Heart right ventricle (tissue), 16 donors: Measurements from ENCODE around the gene NUP214. TPM values are rescaled to one million over a fixed set of nuclear protein-coding genes. Genes with fewer than 3 reads are reported as not detected.

ENCODE experiments used
- ATAC-seq, 8 donors: fragments of 200-7000 bp; cut with Tn5 transposase; one replicate each; pipeline ENCODE4 v1.9.1; 2020; ENCODE audit warnings: mild to moderate bottlenecking in 8 of 8, moderate library complexity in 8 of 8, moderate number of reproducible peaks in 1 of 8
- DNase-seq, 2 donors: peaks; one replicate each; pipeline ENCODE4 v3.0.0-alpha.2; 2020
- H3K27ac ChIP-seq, 10 donors: fragments of 200-600 bp; sonication (generic) in 2 of 10; one replicate each; pipeline versions ENCODE4 v1.5.0 to v1.8.0; 2020 to 2022; ENCODE audit warnings: mild to moderate bottlenecking in 3 of 10
- H3K27me3 ChIP-seq, 7 donors: fragments of 200-600 bp; one replicate each; pipeline ENCODE4 v1.8.0; 2021 to 2022; ENCODE audit warnings: mild to moderate bottlenecking in 2 of 7
- H3K36me3 ChIP-seq, 9 donors: fragments of 200-600 bp; sonication (generic) in 1 of 9; one replicate each; pipeline versions ENCODE4 v1.5.0 to v1.8.0; 2020 to 2022; ENCODE audit warnings: mild to moderate bottlenecking in 2 of 9
- H3K4me1 ChIP-seq, 9 donors: fragments of 200-600 bp; sonication (generic) in 1 of 9; one replicate each; pipeline versions ENCODE4 v1.5.0 to v1.8.0; 2020 to 2022; ENCODE audit warnings: mild to moderate bottlenecking in 4 of 9
- H3K4me3 ChIP-seq, 10 donors: fragments of 200-600 bp; sonication (generic) in 2 of 10; one replicate each; pipeline versions ENCODE4 v1.5.0 to v1.8.0; 2020 to 2022; ENCODE audit warnings: mild to moderate bottlenecking in 7 of 10, moderate library complexity in 2 of 10
- H3K9me3 ChIP-seq, 11 donors: fragments of 200-600 bp in 10 of 11; sonication (generic) in 2 of 11; one replicate each; pipeline versions ENCODE4 v1.5.0 to v1.8.0; 2013 to 2022; ENCODE audit warnings: mild to moderate bottlenecking in 2 of 11, control low read depth in 1 of 11, moderate library complexity in 1 of 11
- WGBS, 2 donors: extraction: QIAGEN DNeasy Blood & Tissue Kit; methylation state at CpG; one replicate each; pipeline ENCODE4 v1.1.7; 2013; ENCODE audit warnings: inconsistent platforms in 1 of 2; 5-methylcytosine and 5-hydroxymethylcytosine counted together
- intact Hi-C, 10 donors: fragments of 100-400 bp; cut with DNase I; formaldehyde crosslinking; loops; one replicate each; pipeline versions ENCODE4 v1.11.1 to v1.14.2; 2022
- polyA plus RNA-seq, 2 donors: library from polyadenylated mRNA; stranded (reverse); fragments of 200-250 nt; gene quantifications; one replicate each; pipeline ENCODE4 v1.2.3, GENCODE V29; 2013
- total RNA-seq, 10 donors: library from RNA; stranded (reverse); fragmentation: NEBNext Ultra II Directional in 3 of 10; extraction: Animal tissue kit (Norgen Biotek cat#: 25700) in 3 of 10; gene quantifications; one replicate each; pipeline versions ENCODE4 v1.2.1 to v1.2.4, GENCODE V29; 2021 to 2023
- TF ChIP-seq, protein P1 (sequence below), 9 donors: fragments of 200-600 bp; sonication (generic) in 2 of 9; IDR thresholded peaks; one replicate each; pipeline versions ENCODE4 v1.5.0 to v1.8.0; 2021 to 2022; ENCODE audit warnings: antibody characterized with exemption in 9 of 9, mild to moderate bottlenecking in 5 of 9, moderate library complexity in 1 of 9
- donor health status: Arrhythmogenic right ventricular cardiomyopathy.
- donor health status: ischemic (EF 13 %, LVEDD 7.1; RV severe dilation, severe dysfunction).
- donor health status: healthy with polysubstance abuse.
- donor health status: DM: no; HTN: yes; CAD: no.
- donor health status: DM: no; HTN: no; CAD: no.
- donor health status: ischemic (EF 25% LVEDD 6.9; RV normal size, moderate dysfunction).
- donor health status: ischemic (EF 25% LVEDD 5.7; RV mildly dilated, moderate dysfunction).
- donor health status: healthy.
- donor health status: DM: yes; HTN: yes; CAD: no.
- donor health status: Ischemic cardiomyopathy.
- donor health status: ischemic (EF 35%, LVEDD 5.7; RV mildly dilated, moderate dysfunction).
- donor health status: nonischemic (EF 11% LVEDD 7.7; RV severe dilation, severe dysfunction).
- donor health status: DM: yes; HTN: yes; CAD: no.
- donor health status: PGD.
- donor health status: ischemic (EF 29% LVEDD 5.4; RV normal size, mild dysfunction).
- donor health status: nonischemic (EF 23%, LVEDD 6.1; RV moderate dilation, normal function).

NUP214 gene
- total and polyA plus RNA-seq, 12 donors, result 13.8 to 27.1 (median 22.9) TPM

DNA sequence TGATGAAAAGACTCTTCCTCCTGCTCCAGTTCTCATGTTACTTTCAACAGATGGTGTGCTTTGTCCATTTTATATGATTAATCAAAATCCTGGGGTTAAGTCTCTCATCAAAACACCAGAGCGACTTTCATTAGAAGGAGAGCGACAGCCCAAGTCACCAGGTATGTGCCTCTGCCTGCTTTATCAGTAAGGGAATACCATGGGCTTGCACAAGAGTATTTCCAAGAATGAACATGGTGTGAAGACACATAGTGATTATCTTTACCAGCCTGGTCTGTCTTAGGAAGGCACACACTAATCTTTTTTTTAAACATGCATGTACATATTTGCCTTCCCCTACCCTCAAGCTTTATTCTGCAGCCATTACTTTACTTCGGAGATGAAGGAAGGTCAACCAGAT lies 15.2 kb downstream of the NUP214 start:
- H3K9me3 ChIP-seq, result no peaks in the 10 kb centered on the region
- 95 to 96% methylated on average over 3 of the region's 3 CpGs for WGBS, 2 donors
- H3K27ac ChIP-seq, result no peak overlapping the region
- peaks cover 0 to 100% (median 75%) of the 10 kb centered on the region in 9 donors for H3K36me3 ChIP-seq
- intact Hi-C loops, result loop anchor here in 1 of 10 donors (10.0 kb wide), 1 partner anchor 64 kb away; no protein-coding TSS in a partner anchor
- DNase-seq (no peak), ATAC-seq (no peak)
- TF ChIP-seq, protein P1, sequence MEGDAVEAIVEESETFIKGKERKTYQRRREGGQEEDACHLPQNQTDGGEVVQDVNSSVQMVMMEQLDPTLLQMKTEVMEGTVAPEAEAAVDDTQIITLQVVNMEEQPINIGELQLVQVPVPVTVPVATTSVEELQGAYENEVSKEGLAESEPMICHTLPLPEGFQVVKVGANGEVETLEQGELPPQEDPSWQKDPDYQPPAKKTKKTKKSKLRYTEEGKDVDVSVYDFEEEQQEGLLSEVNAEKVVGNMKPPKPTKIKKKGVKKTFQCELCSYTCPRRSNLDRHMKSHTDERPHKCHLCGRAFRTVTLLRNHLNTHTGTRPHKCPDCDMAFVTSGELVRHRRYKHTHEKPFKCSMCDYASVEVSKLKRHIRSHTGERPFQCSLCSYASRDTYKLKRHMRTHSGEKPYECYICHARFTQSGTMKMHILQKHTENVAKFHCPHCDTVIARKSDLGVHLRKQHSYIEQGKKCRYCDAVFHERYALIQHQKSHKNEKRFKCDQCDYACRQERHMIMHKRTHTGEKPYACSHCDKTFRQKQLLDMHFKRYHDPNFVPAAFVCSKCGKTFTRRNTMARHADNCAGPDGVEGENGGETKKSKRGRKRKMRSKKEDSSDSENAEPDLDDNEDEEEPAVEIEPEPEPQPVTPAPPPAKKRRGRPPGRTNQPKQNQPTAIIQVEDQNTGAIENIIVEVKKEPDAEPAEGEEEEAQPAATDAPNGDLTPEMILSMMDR (IDR thresholded peaks at IDR 0.05), result no peak
- no peaks in the 10 kb centered on the region for H3K4me1 ChIP-seq
- no peaks in the 10 kb centered on the region for H3K27me3 ChIP-seq
- no peak overlapping the region for H3K4me3 ChIP-seq

DNA sequence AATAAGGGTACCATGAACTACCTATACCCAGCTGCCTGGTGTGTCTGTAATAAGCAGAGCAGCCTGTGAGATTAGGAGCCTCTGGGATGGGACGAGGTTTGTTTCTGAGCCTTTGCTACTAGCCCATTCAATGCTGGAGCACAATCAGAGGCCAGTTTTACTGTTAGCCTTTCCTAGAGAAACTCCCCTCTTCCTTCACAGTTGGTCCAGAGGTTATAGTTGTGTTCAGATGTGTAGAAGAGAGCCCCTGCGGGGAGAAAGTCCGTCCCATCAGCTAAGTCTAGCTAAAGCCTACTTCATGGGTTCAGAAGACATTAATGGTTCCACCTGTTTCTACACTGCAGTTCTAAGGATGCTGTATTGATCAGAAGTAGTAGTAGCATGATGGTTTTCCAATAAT lies 16.8 kb downstream of the NUP214 start:
- intact Hi-C loops, result loop anchor here in 1 of 10 donors (10.0 kb wide), 1 partner anchor 63 kb away; no protein-coding TSS in a partner anchor

DNA sequence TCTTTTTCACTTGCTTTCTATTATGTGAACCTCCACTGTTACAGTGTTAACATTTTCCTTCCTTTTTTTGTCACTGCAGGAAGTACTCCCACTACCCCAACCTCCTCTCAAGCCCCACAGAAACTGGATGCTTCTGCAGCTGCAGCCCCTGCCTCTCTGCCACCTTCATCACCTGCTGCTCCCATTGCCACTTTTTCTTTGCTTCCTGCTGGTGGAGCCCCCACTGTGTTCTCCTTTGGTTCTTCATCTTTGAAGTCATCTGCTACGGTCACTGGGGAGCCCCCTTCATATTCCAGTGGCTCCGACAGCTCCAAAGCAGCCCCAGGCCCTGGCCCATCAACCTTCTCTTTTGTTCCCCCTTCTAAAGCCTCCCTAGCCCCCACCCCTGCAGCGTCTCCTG lies 18.8 kb downstream of the NUP214 start:
- TF ChIP-seq, protein P1 (IDR thresholded peaks at IDR 0.05), result no peak
- Histone ChIP-seq H3K27ac (no peak overlapping the region), H3K36me3 (peaks cover 0 to 100% (median 81%) of the 10 kb centered on the region in 9 donors), H3K27me3 (no peaks in the 10 kb centered on the region), H3K4me1 (no peaks in the 10 kb centered on the region), H3K9me3 (no peaks in the 10 kb centered on the region), H3K4me3 (no peak overlapping the region)
- intact Hi-C loops, result loop anchor here in 1 of 10 donors (10.0 kb wide), 1 partner anchor 61 kb away; no protein-coding TSS in a partner anchor
- no peak for ATAC-seq
- DNase-seq, result no peak
- whole genome bisulfite sequencing, 2 donors, result 77 to 81% methylated on average over 3 of the region's 3 CpGs

More for the DNA sequence above, 16.8 kb downstream of the NUP214 start:
- Histone ChIP-seq H3K27me3 (no peaks in the 10 kb centered on the region), H3K9me3 (no peaks in the 10 kb centered on the region), H3K4me1 (no peaks in the 10 kb centered on the region), H3K36me3 (peaks cover 0 to 100% (median 75%) of the 10 kb centered on the region in 9 donors), H3K27ac (no peak overlapping the region), H3K4me3 (no peak overlapping the region)
- TF ChIP-seq, protein P1 (IDR thresholded peaks at IDR 0.05), result no peak
- DNase-seq, result no peak
- 93 to 96% methylated on average over 3 of the region's 3 CpGs for WGBS, 2 donors
- ATAC-seq, result no peak

DNA sequence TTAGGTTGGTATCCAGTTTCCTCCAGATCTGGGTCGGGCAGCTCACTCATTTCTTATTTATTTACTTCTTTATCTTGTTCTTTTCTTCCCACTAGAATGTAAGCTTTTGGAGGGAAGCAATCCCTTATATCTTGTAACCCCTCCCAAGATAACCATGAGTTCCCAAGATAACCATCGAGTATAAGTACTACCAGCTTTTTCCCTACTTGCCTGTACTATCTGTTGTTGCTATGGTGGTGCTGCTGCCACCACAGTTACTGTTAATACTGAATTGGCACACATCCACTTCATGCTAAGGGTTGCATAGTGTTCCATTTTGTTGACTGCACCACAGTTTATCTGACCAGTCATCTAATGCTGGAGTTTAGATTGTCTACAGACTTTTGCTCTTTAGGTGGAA lies 19.9 kb downstream of the NUP214 start:
- TF ChIP-seq, protein P1 (IDR thresholded peaks at IDR 0.05), result no peak
- no peak overlapping the region for H3K4me3 ChIP-seq
- DNase-seq (no peak), ATAC-seq (no peak)
- H3K4me1 ChIP-seq, result no peaks in the 10 kb centered on the region
- WGBS, 2 donors, result 65 to 68% methylated on average over 2 of the region's 2 CpGs
- intact Hi-C loops, result loop anchor here in 1 of 10 donors (10.0 kb wide), 1 partner anchor 60 kb away; no protein-coding TSS in a partner anchor
- H3K27me3 ChIP-seq, result no peaks in the 10 kb centered on the region
- no peak overlapping the region for H3K27ac ChIP-seq
- peaks cover 0 to 100% (median 80%) of the 10 kb centered on the region in 9 donors for H3K36me3 ChIP-seq
- H3K9me3 ChIP-seq, result no peaks in the 10 kb centered on the region
